Peyer's patch (tissue), 4 donors: ENCODE results near the gene MAX. TPM values are rescaled to one million over a fixed set of nuclear protein-coding genes. Genes with fewer than 3 reads are reported as not detected.
A peak's percentile ranks its signal among the peaks of the same experiment; 100 is the strongest.

Experiments used
- DNase-seq, 3 donors: peaks; one replicate each; pipeline ENCODE4 v3.0.0-alpha.2; 2017 to 2019
- H3K27ac ChIP-seq, 4 donors: fragments of 200-600 bp; sonication (generic); one replicate each; pipeline ENCODE4 v1.5.1; 2016 to 2019
- H3K27me3 ChIP-seq, 2 donors: fragments of 200-600 bp; sonication (generic); one replicate each; pipeline ENCODE4 v1.5.1; 2019
- H3K36me3 ChIP-seq, 3 donors: fragments of 200-600 bp; sonication (generic); one replicate each; pipeline ENCODE4 v1.5.1; 2016 to 2019
- H3K4me1 ChIP-seq, 4 donors: fragments of 200-600 bp; sonication (generic); one replicate each; pipeline ENCODE4 v1.5.1; 2016 to 2019
- H3K4me3 ChIP-seq, 4 donors: fragments of 200-600 bp; sonication (generic); 1 replicate in 3 of 4; 2 replicates in 1 of 4; pipeline ENCODE4 v1.5.1; 2016 to 2019; ENCODE audit warnings: mild to moderate bottlenecking in 1 of 4
- H3K9me3 ChIP-seq, 4 donors: fragments of 200-600 bp; sonication (generic); one replicate each; pipeline ENCODE4 v1.5.1; 2016 to 2019; ENCODE audit warnings: mild to moderate bottlenecking in 1 of 4
- CTCF ChIP-seq, 6 experiments: fragments of 450-650 bp in 4 of 6; fragments of 200-600 bp in 2 of 6; sonication (generic) in 1 of 6; IDR thresholded peaks; one replicate each; pipeline ENCODE4 v1.5.1; 2017 to 2019; ENCODE audit warnings: antibody characterized with exemption in 6 of 6, mild to moderate bottlenecking in 3 of 6, moderate library complexity in 1 of 6
- POLR2A ChIP-seq, 2 donors: fragments of 450-650 bp; IDR thresholded peaks; one replicate each; pipeline ENCODE4 v1.5.1; 2017; ENCODE audit warnings: antibody characterized with exemption in 2 of 2, mild to moderate bottlenecking in 2 of 2, moderate library complexity in 2 of 2
- total RNA-seq, 4 donors: library from RNA; depleted of rRNA; stranded (reverse); fragments of >200 nt; gene quantifications; one replicate each; pipeline ENCODE4 v1.1.0, GENCODE V29; 2016

Gene MAX
- 10 to 100 TPM; 52.8 to 86.8 (median 74.2) TPM for total RNA-seq

GRCh38 chr14:65102441-65103149, at the start of gene MAX:
Gene MAX, minus strand, starts transcription at chr14:65102517. Its CDS starts 178 bp downstream, at chr14:65102339.
- no peaks in the 10 kb centered on the region for H3K27me3 ChIP-seq
- peaks cover 0 to 49% (median 9%) of the 10 kb centered on the region in 4 donors for H3K4me1 ChIP-seq
- peak; percentile 76 to 93 for TF ChIP-seq POLR2A (IDR thresholded peaks at IDR 0.05)
- no peak for TF ChIP-seq CTCF (IDR thresholded peaks at IDR 0.05)
- H3K4me3 ChIP-seq = peak within 1 kb of the TSS; percentile 75 to 90 (median 87)
- peak within 1 kb of the TSS; percentile 94 to 97 (median 95) for H3K27ac ChIP-seq
- H3K36me3 ChIP-seq = peaks cover 0 to 5% (median 0%) of the 10 kb centered on the region in 3 donors
- peak; percentile 98 to 99 (median 98) for DNase-seq
- H3K9me3 ChIP-seq = no peaks in the 10 kb centered on the region

- Histone ChIP-seq H3K36me3 (no peaks in the 10 kb centered on the region), H3K9me3 (no peaks in the 10 kb centered on the region), H3K27ac (no peak overlapping the region), H3K27me3 (no peaks in the 10 kb centered on the region), H3K4me3 (no peak overlapping the region), H3K4me1 (peaks cover 0 to 2% (median 0%) of the 10 kb centered on the region in 4 donors)
- TF ChIP-seq POLR2A (IDR thresholded peaks at IDR 0.05) (no peak), CTCF (IDR thresholded peaks at IDR 0.05) (no peak)
- DNase-seq = no peak
Measured at GRCh38 chr14:65151609-65151956, 49.3 kb upstream of the MAX start.

- no peak overlapping the region for H3K4me3 ChIP-seq
- no peak for DNase-seq
- no peaks in the 10 kb centered on the region for H3K36me3 ChIP-seq
- H3K27me3 ChIP-seq = no peaks in the 10 kb centered on the region
- no peak for TF ChIP-seq POLR2A (IDR thresholded peaks at IDR 0.05)
- no peak for TF ChIP-seq CTCF (IDR thresholded peaks at IDR 0.05)
- no peaks in the 10 kb centered on the region for H3K9me3 ChIP-seq
- no peaks in the 10 kb centered on the region for H3K4me1 ChIP-seq
- H3K27ac ChIP-seq = no peak overlapping the region
Measured at GRCh38 chr14:65150898-65151608, 48.7 kb upstream of the MAX start.

- Histone ChIP-seq H3K27ac (no peak overlapping the region), H3K9me3 (no peaks in the 10 kb centered on the region), H3K27me3 (no peaks in the 10 kb centered on the region), H3K36me3 (no peaks in the 10 kb centered on the region), H3K4me1 (no peaks in the 10 kb centered on the region), H3K4me3 (no peak overlapping the region)
- no peak for DNase-seq
- TF ChIP-seq CTCF (IDR thresholded peaks at IDR 0.05) (no peak), POLR2A (IDR thresholded peaks at IDR 0.05) (no peak)
Measured at GRCh38 chr14:65149116-65149515, 46.8 kb upstream of the MAX start.

- H3K27ac ChIP-seq = no peak overlapping the region
- no peak overlapping the region for H3K4me3 ChIP-seq
- no peaks in the 10 kb centered on the region for H3K27me3 ChIP-seq
- no peaks in the 10 kb centered on the region for H3K36me3 ChIP-seq
- no peak for DNase-seq
- TF ChIP-seq CTCF (IDR thresholded peaks at IDR 0.05) (no peak), POLR2A (IDR thresholded peaks at IDR 0.05) (no peak)
- no peaks in the 10 kb centered on the region for H3K4me1 ChIP-seq
- H3K9me3 ChIP-seq = no peaks in the 10 kb centered on the region
Measured at GRCh38 chr14:65144170-65144569, 41.9 kb upstream of the MAX start.
